Suprapubic skin (tissue), 4 donors: ENCODE data around the gene NECAB3.

ENCODE experiments used
- EP300 ChIP-seq: sonication (generic); formaldehyde crosslinking; IDR thresholded peaks from one replicate; pipeline ENCODE4 v1.6.1; 2017; ENCODE audit warnings: antibody characterized with exemption
- POLR2AphosphoS5 ChIP-seq, 3 donors: sonication (generic); formaldehyde crosslinking; IDR thresholded peaks; one replicate each; pipeline ENCODE4 v1.6.1; 2017; ENCODE audit warnings: antibody characterized with exemption in 3 of 3
- TF ChIP-seq, protein P1 (sequence below), 2 donors: fragments of 200-600 bp in 1 of 2; fragments of 450-650 bp in 1 of 2; sonication (generic) in 1 of 2; IDR thresholded peaks; one replicate each; pipeline ENCODE4 v1.5.1; 2016 to 2019; ENCODE audit warnings: antibody characterized with exemption in 2 of 2, mild to moderate bottlenecking in 1 of 2, moderate library complexity in 1 of 2

- TF ChIP-seq, protein P1, sequence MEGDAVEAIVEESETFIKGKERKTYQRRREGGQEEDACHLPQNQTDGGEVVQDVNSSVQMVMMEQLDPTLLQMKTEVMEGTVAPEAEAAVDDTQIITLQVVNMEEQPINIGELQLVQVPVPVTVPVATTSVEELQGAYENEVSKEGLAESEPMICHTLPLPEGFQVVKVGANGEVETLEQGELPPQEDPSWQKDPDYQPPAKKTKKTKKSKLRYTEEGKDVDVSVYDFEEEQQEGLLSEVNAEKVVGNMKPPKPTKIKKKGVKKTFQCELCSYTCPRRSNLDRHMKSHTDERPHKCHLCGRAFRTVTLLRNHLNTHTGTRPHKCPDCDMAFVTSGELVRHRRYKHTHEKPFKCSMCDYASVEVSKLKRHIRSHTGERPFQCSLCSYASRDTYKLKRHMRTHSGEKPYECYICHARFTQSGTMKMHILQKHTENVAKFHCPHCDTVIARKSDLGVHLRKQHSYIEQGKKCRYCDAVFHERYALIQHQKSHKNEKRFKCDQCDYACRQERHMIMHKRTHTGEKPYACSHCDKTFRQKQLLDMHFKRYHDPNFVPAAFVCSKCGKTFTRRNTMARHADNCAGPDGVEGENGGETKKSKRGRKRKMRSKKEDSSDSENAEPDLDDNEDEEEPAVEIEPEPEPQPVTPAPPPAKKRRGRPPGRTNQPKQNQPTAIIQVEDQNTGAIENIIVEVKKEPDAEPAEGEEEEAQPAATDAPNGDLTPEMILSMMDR (IDR thresholded peaks at IDR 0.05): no peak
- TF ChIP-seq POLR2AphosphoS5 (IDR thresholded peaks at IDR 0.05) (no peak), EP300 (no peak)
These were observed 1.7 kb downstream of the NECAB3 start for GRCh38 chr20:33672426-33673113.
